SK-N-SH (cell line): ENCODE results near the gene CDH11. TPM values are rescaled to one million over a fixed set of nuclear protein-coding genes. Genes with fewer than 3 reads are reported as not detected.

Source experiments
- CTCF ChIA-PET: fragments of 300-600, 350-600 bp; formaldehyde crosslinking; extraction: SDS; loops from one replicate; lab custom pipeline; 2021; lab: Yijun Ruan, JAX
- POLR2A ChIA-PET: fragments of 350-600 bp; sonication (Branson Sonifier 250); formaldehyde crosslinking; extraction: SDS; loops from one replicate; lab custom pipeline; 2020; ENCODE audit warnings: antibody characterized with exemption, inconsistent platforms; lab: Yijun Ruan, JAX
- DNase-seq: peaks from one replicate; pipeline ENCODE4 v3.0.0; 2012
- H2AFZ ChIP-seq: fragments of 200-600 bp; sonication (generic); 2 replicates; pipeline ENCODE4 v1.8.1; 2016; ENCODE audit warnings: antibody characterized with exemption, mild to moderate bottlenecking, low read depth
- H3F3A ChIP-seq: fragments of 200-600 bp; sonication (generic); replicated peaks from 2 replicates; pipeline ENCODE3; 2016; ENCODE audit warnings: antibody characterized with exemption, mild to moderate bottlenecking; ENCODE audit not compliant: insufficient read depth
- H3K27ac ChIP-seq, 2 experiments: fragments of 200-500 bp in 1 of 2; fragments of 200-600 bp in 1 of 2; sonication (Bioruptor generic) in 1 of 2; sonication (generic), shearing (Covaris generic) in 1 of 2; 2 replicates each; pipeline versions ENCODE4 v1.5.1 to v1.6.1; 2014 to 2016; ENCODE audit warnings: low read depth in 2 of 2, inconsistent platforms in 1 of 2, low read length in 1 of 2, mild to moderate bottlenecking in 1 of 2, mixed read lengths in 1 of 2
- H3K27me3 ChIP-seq: fragments of 200-600 bp; sonication (generic), shearing (Covaris generic); 2 replicates; pipeline ENCODE4 v1.6.1; 2016; ENCODE audit warnings: mixed run types; ENCODE audit not compliant: insufficient read depth
- H3K36me3 ChIP-seq, 2 experiments: fragments of 200-500 bp in 1 of 2; fragments of 200-600 bp in 1 of 2; sonication (Bioruptor generic) in 1 of 2; sonication (generic) in 1 of 2; replicated peaks in 1 of 2; 2 replicates each; pipeline versions ENCODE3 to v1.5.1; 2014 to 2016; ENCODE audit warnings: low read length in 1 of 2, mild to moderate bottlenecking in 1 of 2; ENCODE audit not compliant: insufficient read depth in 2 of 2, control insufficient read depth in 1 of 2
- H3K4me1 ChIP-seq, 2 experiments: fragments of 200-500 bp in 1 of 2; fragments of 200-600 bp in 1 of 2; sonication (Bioruptor generic) in 1 of 2; sonication (generic), shearing (Covaris generic) in 1 of 2; 2 replicates each; pipeline versions ENCODE4 v1.5.1 to v1.6.1; 2014 to 2016; ENCODE audit warnings: low read depth in 1 of 2, low read length in 1 of 2, mixed run types in 1 of 2; ENCODE audit not compliant: insufficient read depth in 2 of 2, control insufficient read depth in 1 of 2
- H3K4me2 ChIP-seq: fragments of 200-600 bp; sonication (generic), shearing (Covaris generic); 2 replicates; pipeline ENCODE4 v1.6.1; 2017; ENCODE audit warnings: mixed run types
- H3K4me3 ChIP-seq, 2 experiments: fragments of 200-500 bp in 1 of 2; fragments of 200-600 bp in 1 of 2; sonication (Bioruptor generic) in 1 of 2; sonication (generic), shearing (Covaris generic) in 1 of 2; 2 replicates each; pipeline versions ENCODE4 v1.5.1 to v1.8.1; 2014 to 2016; ENCODE audit warnings: low read depth in 2 of 2, inconsistent platforms in 1 of 2, low read length in 1 of 2, mild to moderate bottlenecking in 1 of 2, mixed read lengths in 1 of 2, moderate library complexity in 1 of 2
- H3K79me2 ChIP-seq: fragments of 200-600 bp; sonication (generic); 2 replicates; pipeline ENCODE4 v1.8.1; 2017; ENCODE audit warnings: mild to moderate bottlenecking; ENCODE audit not compliant: insufficient read depth
- H3K9ac ChIP-seq: fragments of 200-600 bp; sonication (generic); 2 replicates; pipeline ENCODE4 v1.6.1; 2017; ENCODE audit warnings: mixed run types
- H3K9me2 ChIP-seq: fragments of 200-600 bp; sonication (generic); 2 replicates; pipeline ENCODE4 v1.6.1; 2017; ENCODE audit warnings: mixed run types
- H3K9me3 ChIP-seq: fragments of 200-600 bp; sonication (generic); 2 replicates; pipeline ENCODE4 v1.6.1; 2017; ENCODE audit warnings: mixed run types, mild to moderate bottlenecking, moderate library complexity
- H4K20me1 ChIP-seq: fragments of 200-600 bp; sonication (generic); 2 replicates; pipeline ENCODE4 v1.6.1; 2017; ENCODE audit warnings: mild to moderate bottlenecking, mixed run types; ENCODE audit not compliant: insufficient read depth
- CHD2 ChIP-seq: fragments of 150-350 bp; IDR thresholded peaks from 2 replicates; pipeline ENCODE4 v1.6.1; 2018; ENCODE audit warnings: low read length; ENCODE audit not compliant: partially characterized antibody
- ELF1 ChIP-seq: IDR thresholded peaks from 2 replicates; pipeline ENCODE4 v1.4.0; 2012
- EP300 ChIP-seq, 2 experiments: IDR thresholded peaks; 2 replicates each; pipeline versions ENCODE4 v1.4.0 to v1.6.1; 2012; ENCODE audit warnings: borderline replicate concordance in 1 of 2, low read depth in 1 of 2, low read length in 1 of 2
- FOSL2 ChIP-seq: IDR thresholded peaks from 2 replicates; pipeline ENCODE4 v1.4.0; 2012; ENCODE audit warnings: low read depth, mild to moderate bottlenecking, moderate library complexity, borderline replicate concordance
- FOXM1 ChIP-seq: IDR thresholded peaks from 2 replicates; pipeline ENCODE4 v1.4.0; 2012; ENCODE audit warnings: low read depth, mild to moderate bottlenecking
- GABPA ChIP-seq: IDR thresholded peaks from 2 replicates; pipeline ENCODE4 v1.4.0; 2012; ENCODE audit warnings: low read depth, mild to moderate bottlenecking
- JUND ChIP-seq: IDR thresholded peaks from 2 replicates; pipeline ENCODE4 v1.4.0; 2012
- MAX ChIP-seq: IDR thresholded peaks from 2 replicates; pipeline ENCODE4 v1.4.0; 2012; ENCODE audit warnings: low read depth
- MXI1 ChIP-seq: IDR thresholded peaks from 2 replicates; pipeline ENCODE4 v1.6.1; 2012; ENCODE audit warnings: mild to moderate bottlenecking, low read depth, low read length, improper control_type of control experiment
- NFIC ChIP-seq: IDR thresholded peaks from 2 replicates; pipeline ENCODE4 v1.4.0; 2012; ENCODE audit warnings: borderline replicate concordance
- NRF1 ChIP-seq: IDR thresholded peaks from 2 replicates; pipeline ENCODE4 v1.6.1; 2012; ENCODE audit warnings: low read depth, mild to moderate bottlenecking, low read length
- RAD21 ChIP-seq: IDR thresholded peaks from 2 replicates; pipeline ENCODE4 v1.6.1; 2012; ENCODE audit warnings: mild to moderate bottlenecking, low read length
- SIN3A ChIP-seq: IDR thresholded peaks from 2 replicates; pipeline ENCODE4 v1.6.1; 2012; ENCODE audit warnings: low read depth, mild to moderate bottlenecking, low read length, moderate library complexity, borderline replicate concordance
- TAF1 ChIP-seq: IDR thresholded peaks from 2 replicates; pipeline ENCODE4 v1.6.1; 2012; ENCODE audit warnings: low read depth, mild to moderate bottlenecking, low read length, moderate library complexity, borderline replicate concordance
- TCF12 ChIP-seq: IDR thresholded peaks from 2 replicates; pipeline ENCODE4 v1.4.0; 2012
- USF1 ChIP-seq: IDR thresholded peaks from 2 replicates; pipeline ENCODE4 v1.4.0; 2012; ENCODE audit warnings: low read depth, borderline replicate concordance
- WGBS: methylation state at CpG from one replicate; pipeline ENCODE4 v1.1.6; 2017; ENCODE audit warnings: low lambda C conversion rate; 5-methylcytosine and 5-hydroxymethylcytosine counted together
- polyA plus RNA-seq, 3 experiments: library from polyadenylated mRNA; depleted of rRNA; stranded (reverse); fragments of >200 nt; gene quantifications; 2 replicates each; pipeline ENCODE4 v1.2.3, GENCODE V29; 2012
- TF ChIP-seq, protein P1 (sequence below): fragments of 150-350 bp; IDR thresholded peaks from 2 replicates; pipeline ENCODE4 v1.6.1; 2017; ENCODE audit warnings: antibody characterized with exemption, low read length, low read depth, borderline replicate concordance
- TF ChIP-seq, protein P2 (sequence below): IDR thresholded peaks from 2 replicates; pipeline ENCODE4 v1.6.1; 2012; ENCODE audit warnings: mild to moderate bottlenecking, low read depth, low read length, moderate library complexity
- TF ChIP-seq, protein P3 (sequence below): IDR thresholded peaks from 2 replicates; pipeline ENCODE4 v1.4.0; 2012; ENCODE audit warnings: low read depth, borderline replicate concordance

CDH11 gene
- polyA plus RNA-seq, 1 of the 3 experiments (the other 2 are of a cell fraction), result 269 TPM

DNA sequence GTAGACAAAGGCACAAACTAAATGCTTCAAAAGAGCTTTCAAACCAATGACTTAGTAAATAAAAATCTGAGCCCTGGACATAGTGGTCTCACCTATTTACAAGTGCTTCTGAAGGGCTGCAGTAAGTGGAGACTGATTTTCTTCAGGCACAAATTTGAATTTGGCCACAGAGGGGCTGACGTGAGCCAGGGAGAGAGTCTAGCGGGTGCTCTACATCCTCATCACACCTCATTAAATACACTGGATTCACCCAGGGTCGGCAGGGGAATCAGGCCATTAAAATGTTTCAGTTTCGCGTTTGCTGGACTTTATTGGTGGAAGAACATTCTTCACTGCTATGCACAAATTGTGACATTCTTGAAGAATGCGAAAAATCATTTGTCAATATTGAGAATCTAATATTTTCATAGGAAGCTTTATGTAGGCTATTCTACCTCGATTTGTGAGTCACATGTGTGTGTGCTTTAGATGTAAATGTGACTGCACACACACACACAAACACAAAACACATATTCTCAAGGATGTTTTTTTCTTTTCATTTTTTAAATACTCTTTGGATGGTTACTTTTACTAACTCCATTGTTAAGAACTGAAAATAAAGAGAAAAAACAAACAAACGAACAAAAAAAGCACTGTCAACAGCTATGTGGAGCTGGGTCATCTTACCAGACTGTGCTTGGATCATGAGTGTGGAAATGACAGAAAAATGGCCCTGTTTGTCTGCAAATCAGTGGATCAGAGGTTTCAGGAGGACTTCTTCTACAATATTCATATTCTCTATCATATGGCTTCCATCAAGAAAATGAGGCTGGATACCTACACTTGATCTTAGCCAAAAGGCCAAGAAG, 58.9 kb downstream of the CDH11 start:
- Histone ChIP-seq H3K4me1 (peaks cover 0 to 6% of the 10 kb centered on the region in 2 experiments; a peak in 2 of 4 replicates), H3K4me3 (no peak overlapping the region)
- TF ChIP-seq GABPA, result no peak
- TF ChIP-seq RAD21, result no peak
- TF ChIP-seq, protein P1, sequence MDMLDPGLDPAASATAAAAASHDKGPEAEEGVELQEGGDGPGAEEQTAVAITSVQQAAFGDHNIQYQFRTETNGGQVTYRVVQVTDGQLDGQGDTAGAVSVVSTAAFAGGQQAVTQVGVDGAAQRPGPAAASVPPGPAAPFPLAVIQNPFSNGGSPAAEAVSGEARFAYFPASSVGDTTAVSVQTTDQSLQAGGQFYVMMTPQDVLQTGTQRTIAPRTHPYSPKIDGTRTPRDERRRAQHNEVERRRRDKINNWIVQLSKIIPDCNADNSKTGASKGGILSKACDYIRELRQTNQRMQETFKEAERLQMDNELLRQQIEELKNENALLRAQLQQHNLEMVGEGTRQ, result no peak
- no peak for TF ChIP-seq ELF1
- TF ChIP-seq, all 33 proteins: peak for 0
- Histone ChIP-seq H3K79me2 (peaks cover 100% of the 10 kb centered on the region), H3K27me3 (no peaks in the 10 kb centered on the region), H3K9me3 (no peaks in the 10 kb centered on the region), H3K4me2 (no peak overlapping the region), H4K20me1 (peaks cover 98% of the 10 kb centered on the region), H3K9me2 (no peaks in the 10 kb centered on the region), H3K9ac (no peak overlapping the region), H3F3A (peaks cover 14% of the 10 kb centered on the region), H3K27ac (peak overlapping the region in 1 of 2 experiments; percentile 25; a peak in 1 of 4 replicates), H3K36me3 (peaks cover 10 to 45% of the 10 kb centered on the region in 2 experiments), H2AFZ (no peak overlapping the region)
- no peak for DNase-seq
- ChIA-PET POLR2A (no interaction called here), CTCF (no interaction called here)
- WGBS, result 70% methylated on average over 8 of the region's 8 CpGs

DNA sequence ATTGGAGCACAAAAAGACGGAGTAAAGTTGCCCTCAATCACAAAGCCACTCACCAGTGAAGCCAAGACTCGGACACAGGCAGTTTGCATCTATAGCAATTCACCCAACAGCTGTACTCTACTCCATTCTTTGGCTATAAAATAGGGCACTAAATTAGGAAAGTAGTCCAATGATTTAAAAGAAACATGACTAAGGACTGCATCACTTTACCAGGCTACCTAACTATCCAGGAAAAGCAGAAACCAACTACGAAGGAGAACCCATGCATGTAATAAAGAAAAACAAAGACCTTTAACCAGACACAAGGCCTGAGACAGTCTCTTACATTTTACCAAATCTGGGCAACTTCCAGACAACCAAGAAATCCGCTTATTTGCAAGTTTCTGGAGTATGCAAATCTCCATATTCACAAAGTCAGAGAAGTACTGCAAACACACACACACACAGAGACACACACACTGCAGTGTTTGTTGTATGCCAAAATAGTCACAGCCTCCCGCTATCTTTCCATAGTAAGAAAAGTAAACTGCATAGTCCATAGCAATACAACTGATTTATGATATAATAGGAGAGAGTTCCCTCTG, 59.8 kb downstream of the CDH11 start:
- H3K27ac ChIP-seq, result peak overlapping the region in 1 of 2 experiments; percentile 25; a peak in 1 of 4 replicates
- CTCF ChIA-PET, result interaction anchor here (1.1 kb wide), 1 partner anchor 8 kb away, joined by 4 read pairs; no protein-coding TSS in a partner anchor
- WGBS, result 79% methylated on average over 5 of the region's 5 CpGs
- TF ChIP-seq FOSL2, result no peak
- TF ChIP-seq USF1, result no peak
- no peak for TF ChIP-seq RAD21
- TF ChIP-seq FOXM1, result no peak
- no peak for TF ChIP-seq EP300 (IDR thresholded peaks at IDR 0.05; ENCODE audit: borderline replicate concordance in 1 of 2, low read depth in 1 of 2, low read length in 1 of 2)
- TF ChIP-seq MXI1, result no peak
- TF ChIP-seq CHD2, result no peak
- no peak for TF ChIP-seq TCF12
- TF ChIP-seq JUND, result no peak
- TF ChIP-seq, protein P2, sequence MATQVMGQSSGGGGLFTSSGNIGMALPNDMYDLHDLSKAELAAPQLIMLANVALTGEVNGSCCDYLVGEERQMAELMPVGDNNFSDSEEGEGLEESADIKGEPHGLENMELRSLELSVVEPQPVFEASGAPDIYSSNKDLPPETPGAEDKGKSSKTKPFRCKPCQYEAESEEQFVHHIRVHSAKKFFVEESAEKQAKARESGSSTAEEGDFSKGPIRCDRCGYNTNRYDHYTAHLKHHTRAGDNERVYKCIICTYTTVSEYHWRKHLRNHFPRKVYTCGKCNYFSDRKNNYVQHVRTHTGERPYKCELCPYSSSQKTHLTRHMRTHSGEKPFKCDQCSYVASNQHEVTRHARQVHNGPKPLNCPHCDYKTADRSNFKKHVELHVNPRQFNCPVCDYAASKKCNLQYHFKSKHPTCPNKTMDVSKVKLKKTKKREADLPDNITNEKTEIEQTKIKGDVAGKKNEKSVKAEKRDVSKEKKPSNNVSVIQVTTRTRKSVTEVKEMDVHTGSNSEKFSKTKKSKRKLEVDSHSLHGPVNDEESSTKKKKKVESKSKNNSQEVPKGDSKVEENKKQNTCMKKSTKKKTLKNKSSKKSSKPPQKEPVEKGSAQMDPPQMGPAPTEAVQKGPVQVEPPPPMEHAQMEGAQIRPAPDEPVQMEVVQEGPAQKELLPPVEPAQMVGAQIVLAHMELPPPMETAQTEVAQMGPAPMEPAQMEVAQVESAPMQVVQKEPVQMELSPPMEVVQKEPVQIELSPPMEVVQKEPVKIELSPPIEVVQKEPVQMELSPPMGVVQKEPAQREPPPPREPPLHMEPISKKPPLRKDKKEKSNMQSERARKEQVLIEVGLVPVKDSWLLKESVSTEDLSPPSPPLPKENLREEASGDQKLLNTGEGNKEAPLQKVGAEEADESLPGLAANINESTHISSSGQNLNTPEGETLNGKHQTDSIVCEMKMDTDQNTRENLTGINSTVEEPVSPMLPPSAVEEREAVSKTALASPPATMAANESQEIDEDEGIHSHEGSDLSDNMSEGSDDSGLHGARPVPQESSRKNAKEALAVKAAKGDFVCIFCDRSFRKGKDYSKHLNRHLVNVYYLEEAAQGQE, result no peak
- TF ChIP-seq, protein P3, sequence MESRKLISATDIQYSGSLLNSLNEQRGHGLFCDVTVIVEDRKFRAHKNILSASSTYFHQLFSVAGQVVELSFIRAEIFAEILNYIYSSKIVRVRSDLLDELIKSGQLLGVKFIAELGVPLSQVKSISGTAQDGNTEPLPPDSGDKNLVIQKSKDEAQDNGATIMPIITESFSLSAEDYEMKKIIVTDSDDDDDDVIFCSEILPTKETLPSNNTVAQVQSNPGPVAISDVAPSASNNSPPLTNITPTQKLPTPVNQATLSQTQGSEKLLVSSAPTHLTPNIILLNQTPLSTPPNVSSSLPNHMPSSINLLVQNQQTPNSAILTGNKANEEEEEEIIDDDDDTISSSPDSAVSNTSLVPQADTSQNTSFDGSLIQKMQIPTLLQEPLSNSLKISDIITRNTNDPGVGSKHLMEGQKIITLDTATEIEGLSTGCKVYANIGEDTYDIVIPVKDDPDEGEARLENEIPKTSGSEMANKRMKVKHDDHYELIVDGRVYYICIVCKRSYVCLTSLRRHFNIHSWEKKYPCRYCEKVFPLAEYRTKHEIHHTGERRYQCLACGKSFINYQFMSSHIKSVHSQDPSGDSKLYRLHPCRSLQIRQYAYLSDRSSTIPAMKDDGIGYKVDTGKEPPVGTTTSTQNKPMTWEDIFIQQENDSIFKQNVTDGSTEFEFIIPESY, result no peak
- no peak for TF ChIP-seq MAX
- TF ChIP-seq NRF1, result no peak
- no peak for TF ChIP-seq NFIC
- no peak for TF ChIP-seq TAF1
- no peak for TF ChIP-seq SIN3A

More for the DNA sequence above, 59.8 kb downstream of the CDH11 start:
- H4K20me1 ChIP-seq, result peaks cover 100% of the 10 kb centered on the region
- peaks cover 10 to 49% of the 10 kb centered on the region in 2 experiments for H3K36me3 ChIP-seq
- no peak overlapping the region for H3K4me3 ChIP-seq
- H2AFZ ChIP-seq, result no peak overlapping the region
- no peak overlapping the region for H3K9ac ChIP-seq
- no peaks in the 10 kb centered on the region for H3K9me3 ChIP-seq
- H3K79me2 ChIP-seq, result peaks cover 100% of the 10 kb centered on the region
- POLR2A ChIA-PET, result no interaction called here
- H3K4me1 ChIP-seq, result peaks cover 0 to 6% of the 10 kb centered on the region in 2 experiments; a peak in 2 of 4 replicates
- no peaks in the 10 kb centered on the region for H3K9me2 ChIP-seq
- H3K27me3 ChIP-seq, result no peaks in the 10 kb centered on the region
- H3F3A ChIP-seq, result peaks cover 14% of the 10 kb centered on the region
- no peak for DNase-seq
- H3K4me2 ChIP-seq, result no peak overlapping the region
